Measurements from ENCODE around the gene MARCHF4. TPM values are rescaled to one million over a fixed set of nuclear protein-coding genes. Genes with fewer than 3 reads are reported as not detected.

The MARCHF4 gene
- total RNA-seq, 2 donors from 2014 or later, result not detected

- Mint-ChIP-seq H3K4me3 (peak overlapping the region; percentile 65), H3K27ac (peak overlapping the region; percentile 90), H3K27me3 (no peaks in the 10 kb centered on the region), H3K4me1 (peaks cover 53% of the 10 kb centered on the region), H3K36me3 (ENCODE audit: low read depth) (peaks cover 3% of the 10 kb centered on the region)
- no peak for DNase-seq
- H3K9me3 ChIP-seq (ENCODE audit: control insufficient read depth, low read length, poor library complexity, severe bottlenecking), result no peaks in the 10 kb centered on the region
- peak; percentile 84 for ATAC-seq
Observed at GRCh38 chr2:216352653-216353270, 19.5 kb downstream of the MARCHF4 start.

GRCh38 chr2:216351172-216351925, 20.9 kb downstream of the MARCHF4 start:
- H3K4me3 Mint-ChIP-seq, result no peak overlapping the region
- peaks cover 57% of the 10 kb centered on the region for H3K4me1 Mint-ChIP-seq
- peaks cover 3% of the 10 kb centered on the region for H3K36me3 Mint-ChIP-seq (ENCODE audit: low read depth)
- H3K27me3 Mint-ChIP-seq, result no peaks in the 10 kb centered on the region
- H3K9me3 ChIP-seq (ENCODE audit: control insufficient read depth, low read length, poor library complexity, severe bottlenecking), result no peaks in the 10 kb centered on the region
- no peak overlapping the region for H3K27ac Mint-ChIP-seq
- ATAC-seq, result no peak
- no peak for DNase-seq

DNA sequence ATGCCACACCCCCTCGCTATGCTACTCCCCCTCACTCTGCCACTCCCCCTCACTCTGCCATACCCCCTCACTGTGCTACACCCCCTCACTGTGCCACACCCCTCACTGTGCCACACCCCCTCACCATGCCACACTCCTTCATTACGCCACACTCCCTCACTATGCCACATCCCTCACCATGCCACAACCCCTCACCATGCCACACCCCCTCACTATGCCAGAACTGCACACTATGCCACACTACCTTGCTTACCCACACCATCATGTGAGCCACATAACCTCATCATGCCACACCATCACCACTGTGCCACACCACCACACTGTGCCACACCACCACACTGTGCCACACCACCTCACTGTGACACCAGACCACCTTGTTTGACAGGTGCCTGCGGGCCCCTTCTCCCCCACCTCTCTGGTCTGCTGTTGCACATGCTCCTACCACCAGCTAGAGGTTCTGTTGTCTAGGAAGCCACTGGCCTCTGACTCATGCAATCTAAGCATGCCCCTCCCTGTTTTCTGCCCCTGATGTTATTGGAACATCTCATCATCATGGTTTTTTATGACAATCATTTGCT, 22.0 kb downstream of the MARCHF4 start:
- no peaks in the 10 kb centered on the region for H3K27me3 Mint-ChIP-seq
- peak overlapping the region; percentile 60 for H3K4me3 Mint-ChIP-seq
- peaks cover 3% of the 10 kb centered on the region for H3K36me3 Mint-ChIP-seq (ENCODE audit: low read depth)
- H3K9me3 ChIP-seq (ENCODE audit: control insufficient read depth, low read length, poor library complexity, severe bottlenecking), result no peaks in the 10 kb centered on the region
- H3K27ac Mint-ChIP-seq, result no peak overlapping the region
- DNase-seq, result no peak
- ATAC-seq, result peak; percentile 24
- H3K4me1 Mint-ChIP-seq, result peaks cover 60% of the 10 kb centered on the region

GRCh38 chr2:216349366-216349765, 22.9 kb downstream of the MARCHF4 start:
- no peak for ATAC-seq
- Mint-ChIP-seq H3K36me3 (ENCODE audit: low read depth) (peaks cover 6% of the 10 kb centered on the region), H3K27me3 (no peaks in the 10 kb centered on the region), H3K4me3 (peak overlapping the region; percentile 80), H3K27ac (peak overlapping the region; percentile 51), H3K4me1 (peaks cover 54% of the 10 kb centered on the region)
- no peak for DNase-seq
- H3K9me3 ChIP-seq (ENCODE audit: control insufficient read depth, low read length, poor library complexity, severe bottlenecking), result no peaks in the 10 kb centered on the region

DNA sequence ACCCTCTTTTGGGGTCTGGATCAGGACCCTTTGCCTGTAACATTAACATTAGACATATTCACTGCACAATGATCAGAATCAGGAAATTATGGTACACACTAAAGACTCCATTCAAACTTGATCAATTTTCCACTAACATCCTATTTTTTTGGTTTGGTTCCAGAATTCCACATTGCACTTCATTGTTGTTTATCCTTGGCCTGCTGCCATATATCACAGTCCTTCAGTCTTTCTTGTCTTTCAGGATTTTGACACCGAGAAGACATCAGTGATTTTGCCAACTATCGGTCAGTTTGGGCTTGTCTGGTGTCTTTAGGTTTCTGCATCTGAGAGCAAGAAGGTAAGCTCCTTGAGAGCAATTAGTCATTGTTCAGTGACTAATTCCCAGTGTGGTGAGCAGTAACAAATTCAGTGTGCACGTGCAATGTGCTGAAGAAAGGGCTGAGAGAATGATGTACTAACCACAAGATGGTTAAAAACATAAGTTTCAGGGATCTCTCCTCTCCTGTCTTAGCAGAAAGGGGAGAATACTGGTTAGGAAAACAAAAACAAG, 23.5 kb downstream of the MARCHF4 start:
- ATAC-seq (no peak), DNase-seq (no peak)
- peaks cover 6% of the 10 kb centered on the region for H3K36me3 Mint-ChIP-seq (ENCODE audit: low read depth)
- no peaks in the 10 kb centered on the region for H3K27me3 Mint-ChIP-seq
- no peaks in the 10 kb centered on the region for H3K9me3 ChIP-seq (ENCODE audit: control insufficient read depth, low read length, poor library complexity, severe bottlenecking)
- no peak overlapping the region for H3K4me3 Mint-ChIP-seq
- H3K27ac Mint-ChIP-seq, result peak overlapping the region; percentile 51
- peaks cover 52% of the 10 kb centered on the region for H3K4me1 Mint-ChIP-seq

DNA sequence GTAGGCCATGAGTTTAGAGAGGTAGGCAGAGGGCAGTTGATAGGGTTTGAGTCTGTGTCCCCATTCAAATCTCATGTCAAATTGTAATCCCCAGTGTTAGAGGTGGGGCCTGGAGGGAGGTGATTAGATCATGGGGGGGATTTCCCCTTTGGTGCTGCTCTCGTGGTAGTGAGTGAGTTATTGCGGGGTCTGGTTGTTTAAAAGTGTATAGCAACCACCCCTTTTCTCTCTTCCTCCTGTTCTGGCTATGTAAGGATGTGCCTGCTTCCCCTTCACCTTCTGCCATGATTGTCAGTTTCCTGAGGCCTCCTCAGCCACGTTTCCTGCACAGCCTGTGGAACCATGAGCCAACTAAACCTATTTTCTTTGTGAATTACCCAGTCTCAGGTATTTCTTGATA, 25.5 kb downstream of the MARCHF4 start:
- ATAC-seq, result no peak
- H3K9me3 ChIP-seq (ENCODE audit: control insufficient read depth, low read length, poor library complexity, severe bottlenecking), result no peaks in the 10 kb centered on the region
- H3K4me3 Mint-ChIP-seq, result no peak overlapping the region
- H3K36me3 Mint-ChIP-seq (ENCODE audit: low read depth), result peaks cover 8% of the 10 kb centered on the region
- DNase-seq, result no peak
- H3K4me1 Mint-ChIP-seq, result peaks cover 33% of the 10 kb centered on the region
- no peak overlapping the region for H3K27ac Mint-ChIP-seq
- H3K27me3 Mint-ChIP-seq, result no peaks in the 10 kb centered on the region

- peaks cover 8% of the 10 kb centered on the region for H3K36me3 Mint-ChIP-seq (ENCODE audit: low read depth)
- H3K27me3 Mint-ChIP-seq, result no peaks in the 10 kb centered on the region
- no peak overlapping the region for H3K4me3 Mint-ChIP-seq
- H3K9me3 ChIP-seq (ENCODE audit: control insufficient read depth, low read length, poor library complexity, severe bottlenecking), result no peaks in the 10 kb centered on the region
- peaks cover 35% of the 10 kb centered on the region for H3K4me1 Mint-ChIP-seq
- no peak overlapping the region for H3K27ac Mint-ChIP-seq
- ATAC-seq (no peak), DNase-seq (no peak)
Observed at GRCh38 chr2:216345846-216346245, 26.4 kb downstream of the MARCHF4 start.

DNA sequence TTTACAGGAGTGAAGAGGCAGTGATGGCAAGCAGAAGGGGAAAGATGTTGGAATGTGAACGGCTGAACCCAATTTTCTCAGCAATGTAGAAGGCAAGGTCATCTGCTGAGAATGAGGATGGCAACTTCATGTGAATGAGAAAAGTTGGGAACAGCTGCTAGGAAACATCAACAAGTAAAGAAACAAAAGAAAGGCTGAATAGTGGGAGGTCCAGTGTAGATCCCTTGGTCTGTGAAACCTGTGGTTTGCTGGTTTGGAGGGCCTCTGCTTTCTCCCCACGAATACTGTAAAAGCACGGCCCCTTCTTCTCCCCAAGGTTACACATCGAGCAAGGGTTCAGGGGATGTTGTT, 27.4 kb downstream of the MARCHF4 start:
- peaks cover 26% of the 10 kb centered on the region for H3K4me1 Mint-ChIP-seq
- H3K27ac Mint-ChIP-seq, result no peak overlapping the region
- no peak overlapping the region for H3K4me3 Mint-ChIP-seq

GRCh38 chr2:216344206-216344949, 27.9 kb downstream of the MARCHF4 start:
- no peak for ATAC-seq
- no peak overlapping the region for H3K27ac Mint-ChIP-seq
- H3K4me1 Mint-ChIP-seq, result peaks cover 21% of the 10 kb centered on the region

More for the DNA sequence above, 27.4 kb downstream of the MARCHF4 start:
- DNase-seq (no peak), ATAC-seq (no peak)
- H3K36me3 Mint-ChIP-seq (ENCODE audit: low read depth), result peaks cover 8% of the 10 kb centered on the region
- no peaks in the 10 kb centered on the region for H3K9me3 ChIP-seq (ENCODE audit: control insufficient read depth, low read length, poor library complexity, severe bottlenecking)
- H3K27me3 Mint-ChIP-seq, result no peaks in the 10 kb centered on the region

DNA sequence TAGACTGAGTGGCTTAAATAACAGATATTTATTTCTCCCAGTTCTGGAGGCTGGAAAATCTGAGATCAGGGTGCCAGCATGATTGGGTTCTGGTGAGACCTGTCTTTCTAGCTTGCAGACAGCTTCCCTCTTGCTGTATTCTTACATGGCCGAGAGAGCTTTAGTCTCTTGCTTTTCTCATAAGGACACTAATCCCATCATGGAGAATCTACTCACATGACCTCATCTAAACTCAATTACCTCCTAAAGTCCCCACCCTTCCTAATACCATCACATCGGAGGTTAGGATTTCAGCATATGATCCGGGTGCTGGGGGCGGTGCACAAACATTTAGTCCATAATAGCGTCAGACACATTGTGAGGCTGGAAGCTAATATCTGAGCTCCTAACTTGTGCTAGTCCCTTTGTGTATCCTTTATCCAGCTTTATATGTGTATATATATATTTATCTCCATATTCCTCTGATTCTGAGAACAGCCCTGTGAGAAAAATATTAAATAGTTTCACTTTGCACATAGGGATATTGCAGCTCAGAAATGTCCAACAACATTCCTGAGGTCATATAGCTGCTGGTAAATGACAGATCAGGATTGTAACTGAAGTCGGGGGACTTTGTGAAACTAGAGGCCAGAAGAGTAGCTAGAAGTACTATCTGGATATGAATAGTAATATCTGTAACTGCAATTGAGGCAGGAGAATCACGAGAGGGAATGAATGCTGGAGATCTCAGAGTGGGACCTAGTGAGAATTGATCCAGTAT, 28.9 kb downstream of the MARCHF4 start:
- no peaks in the 10 kb centered on the region for H3K9me3 ChIP-seq (ENCODE audit: control insufficient read depth, low read length, poor library complexity, severe bottlenecking)
- Mint-ChIP-seq H3K4me3 (no peak overlapping the region), H3K36me3 (ENCODE audit: low read depth) (peaks cover 5% of the 10 kb centered on the region), H3K27me3 (no peaks in the 10 kb centered on the region), H3K4me1 (peaks cover 13% of the 10 kb centered on the region), H3K27ac (no peak overlapping the region)
- ATAC-seq, result no peak
- DNase-seq, result no peak

More at GRCh38 chr2:216344206-216344949, 27.9 kb downstream of the MARCHF4 start:
- H3K9me3 ChIP-seq (ENCODE audit: control insufficient read depth, low read length, poor library complexity, severe bottlenecking), result no peaks in the 10 kb centered on the region
- DNase-seq, result no peak
- Mint-ChIP-seq H3K36me3 (ENCODE audit: low read depth) (peaks cover 6% of the 10 kb centered on the region), H3K27me3 (no peaks in the 10 kb centered on the region), H3K4me3 (no peak overlapping the region)

DNA sequence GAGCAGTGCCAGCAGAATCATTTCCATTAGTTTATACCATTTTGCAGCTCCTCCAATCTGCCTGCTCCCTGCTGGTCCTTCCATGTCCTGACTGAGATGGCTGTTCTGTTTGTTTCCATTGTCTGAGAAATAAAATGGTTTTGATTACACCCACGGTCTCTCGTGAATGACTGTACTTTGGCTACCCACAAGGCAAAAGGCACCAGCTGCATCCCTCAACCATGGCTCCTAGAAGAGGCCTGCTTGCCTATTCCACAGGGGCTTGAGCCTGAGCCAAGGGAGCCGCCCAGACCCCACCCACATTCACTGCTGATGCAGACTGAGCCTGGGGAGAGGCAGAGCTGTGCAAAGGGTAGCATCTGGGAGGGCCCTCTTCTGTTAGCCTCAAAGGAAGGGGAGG, 31.2 kb downstream of the MARCHF4 start:
- Mint-ChIP-seq H3K27ac (no peak overlapping the region), H3K4me3 (no peak overlapping the region), H3K4me1 (peaks cover 6% of the 10 kb centered on the region), H3K27me3 (no peaks in the 10 kb centered on the region), H3K36me3 (ENCODE audit: low read depth) (peaks cover 5% of the 10 kb centered on the region)
- DNase-seq, result no peak
- no peak for ATAC-seq
- no peaks in the 10 kb centered on the region for H3K9me3 ChIP-seq (ENCODE audit: control insufficient read depth, low read length, poor library complexity, severe bottlenecking)

- DNase-seq (no peak), ATAC-seq (no peak)
- Mint-ChIP-seq H3K4me3 (no peak overlapping the region), H3K4me1 (peaks cover 6% of the 10 kb centered on the region), H3K27me3 (no peaks in the 10 kb centered on the region), H3K27ac (no peak overlapping the region), H3K36me3 (ENCODE audit: low read depth) (peaks cover 5% of the 10 kb centered on the region)
- H3K9me3 ChIP-seq (ENCODE audit: control insufficient read depth, low read length, poor library complexity, severe bottlenecking), result no peaks in the 10 kb centered on the region
Observed at GRCh38 chr2:216340280-216340631, 32.0 kb downstream of the MARCHF4 start.
